Upper lobe of left lung (tissue), 4 donors: ENCODE data around the gene LARP6.

Experiments
- EP300 ChIP-seq, 4 donors: sonication (generic); formaldehyde crosslinking; IDR thresholded peaks; one replicate each; pipeline ENCODE4 v1.5.1; 2017; ENCODE audit warnings: antibody characterized with exemption in 4 of 4, control low read depth in 2 of 4
- POLR2A ChIP-seq, 4 donors: fragments of 450-650 bp; IDR thresholded peaks; one replicate each; pipeline ENCODE4 v1.5.1; 2016 to 2017; ENCODE audit warnings: antibody characterized with exemption in 4 of 4, mild to moderate bottlenecking in 2 of 4
- POLR2AphosphoS5 ChIP-seq, 2 donors: sonication (generic); formaldehyde crosslinking; IDR thresholded peaks; one replicate each; pipeline ENCODE4 v1.5.1; 2017; ENCODE audit warnings: antibody characterized with exemption in 2 of 2
- TF ChIP-seq, protein P1 (sequence below), 6 experiments: fragments of 450-650 bp in 4 of 6; fragments of 200-600 bp in 2 of 6; sonication (generic) in 2 of 6; IDR thresholded peaks; one replicate each; pipeline ENCODE4 v1.5.1; 2016 to 2019; ENCODE audit warnings: antibody characterized with exemption in 6 of 6

DNA sequence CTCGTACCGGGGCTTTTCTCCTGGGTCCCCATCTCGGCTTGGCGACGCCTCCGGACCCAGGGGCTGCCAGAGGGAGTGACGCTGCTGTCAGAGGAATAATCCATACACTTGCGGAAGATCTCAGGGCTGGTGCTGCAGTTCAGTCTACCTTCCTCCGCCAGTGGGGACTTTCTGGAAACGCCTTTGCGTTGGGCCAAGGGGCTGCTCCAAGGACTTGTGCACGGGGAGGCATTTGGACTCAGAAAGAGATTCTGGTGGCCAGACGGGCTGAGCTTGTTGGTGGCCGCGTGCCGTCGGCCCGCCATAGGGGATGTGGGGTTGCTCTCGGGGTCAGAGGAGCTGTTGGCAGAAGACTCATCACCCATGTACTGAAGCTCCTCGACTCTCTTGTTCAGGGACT lies 21.8 kb downstream of the LARP6 start:
- TF ChIP-seq, protein P1, sequence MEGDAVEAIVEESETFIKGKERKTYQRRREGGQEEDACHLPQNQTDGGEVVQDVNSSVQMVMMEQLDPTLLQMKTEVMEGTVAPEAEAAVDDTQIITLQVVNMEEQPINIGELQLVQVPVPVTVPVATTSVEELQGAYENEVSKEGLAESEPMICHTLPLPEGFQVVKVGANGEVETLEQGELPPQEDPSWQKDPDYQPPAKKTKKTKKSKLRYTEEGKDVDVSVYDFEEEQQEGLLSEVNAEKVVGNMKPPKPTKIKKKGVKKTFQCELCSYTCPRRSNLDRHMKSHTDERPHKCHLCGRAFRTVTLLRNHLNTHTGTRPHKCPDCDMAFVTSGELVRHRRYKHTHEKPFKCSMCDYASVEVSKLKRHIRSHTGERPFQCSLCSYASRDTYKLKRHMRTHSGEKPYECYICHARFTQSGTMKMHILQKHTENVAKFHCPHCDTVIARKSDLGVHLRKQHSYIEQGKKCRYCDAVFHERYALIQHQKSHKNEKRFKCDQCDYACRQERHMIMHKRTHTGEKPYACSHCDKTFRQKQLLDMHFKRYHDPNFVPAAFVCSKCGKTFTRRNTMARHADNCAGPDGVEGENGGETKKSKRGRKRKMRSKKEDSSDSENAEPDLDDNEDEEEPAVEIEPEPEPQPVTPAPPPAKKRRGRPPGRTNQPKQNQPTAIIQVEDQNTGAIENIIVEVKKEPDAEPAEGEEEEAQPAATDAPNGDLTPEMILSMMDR (IDR thresholded peaks at IDR 0.05), result no peak
- TF ChIP-seq POLR2A (IDR thresholded peaks at IDR 0.05), result no peak
- TF ChIP-seq EP300 (IDR thresholded peaks at IDR 0.05), result no peak
- no peak for TF ChIP-seq POLR2AphosphoS5 (IDR thresholded peaks at IDR 0.05)
